Pons (tissue), 1 donor: ENCODE measurements around the gene CAGE1.

Experiments used
- DNase-seq: peaks from one replicate; pipeline ENCODE4 v3.0.0-alpha.2; 2016; ENCODE audit warnings: low spot score

CAGE1 gene

GRCh38 chr6:7389451-7390225 is at the start of gene CAGE1, which contains the start of gene RIOK1:
TSS of gene CAGE1 (minus strand) at chr6:7389742. CDS start at chr6:7387173, 2,569 bp downstream.
TSS of gene RIOK1 (plus strand) at chr6:7389808. CDS start at chr6:7390003, 195 bp downstream.
- DNase-seq = peak; percentile 94

GRCh38 chr6:7439228-7439627 is 49.7 kb upstream of the CAGE1 start:
- DNase-seq = no peak

- DNase-seq = no peak
These were observed 48.5 kb upstream of the CAGE1 start for GRCh38 chr6:7438011-7438410.

- no peak for DNase-seq
These were observed 45.1 kb upstream of the CAGE1 start for GRCh38 chr6:7434672-7435071.

GRCh38 chr6:7433121-7433617 is 43.6 kb upstream of the CAGE1 start:
- DNase-seq = no peak

- no peak for DNase-seq
These were observed 43.0 kb upstream of the CAGE1 start for GRCh38 chr6:7432391-7433120.

- no peak for DNase-seq
These were observed 42.3 kb upstream of the CAGE1 start for GRCh38 chr6:7431674-7432390.

- DNase-seq = no peak
These were observed 41.8 kb upstream of the CAGE1 start for GRCh38 chr6:7431313-7431673.

- DNase-seq = no peak
These were observed 37.1 kb upstream of the CAGE1 start for GRCh38 chr6:7426447-7427169.

- DNase-seq = no peak
These were observed 36.3 kb upstream of the CAGE1 start for GRCh38 chr6:7425808-7426190.

- peak; percentile 15 for DNase-seq
These were observed 35.6 kb upstream of the CAGE1 start for GRCh38 chr6:7424967-7425807.

GRCh38 chr6:7424058-7424457 is 34.5 kb upstream of the CAGE1 start:
- DNase-seq = no peak

GRCh38 chr6:7421066-7421465 is 31.5 kb upstream of the CAGE1 start:
- DNase-seq = no peak

- DNase-seq = no peak
These were observed 29.5 kb upstream of the CAGE1 start for GRCh38 chr6:7419065-7419464.

GRCh38 chr6:7418238-7418905 is 28.8 kb upstream of the CAGE1 start:
- no peak for DNase-seq

GRCh38 chr6:7417684-7418083 is 28.1 kb upstream of the CAGE1 start:
- DNase-seq = no peak

- DNase-seq = no peak
These were observed 25.3 kb upstream of the CAGE1 start for GRCh38 chr6:7414811-7415210.

- DNase-seq = no peak
These were observed 23.7 kb upstream of the CAGE1 start for GRCh38 chr6:7413151-7413823.

GRCh38 chr6:7411328-7411727 is 21.8 kb upstream of the CAGE1 start:
- DNase-seq = no peak

- no peak for DNase-seq
These were observed 21.3 kb upstream of the CAGE1 start for GRCh38 chr6:7410851-7411250.
